GM21528 (cell line): Measurements from ENCODE around the gene AURKAIP1.
A peak's percentile ranks its signal among the peaks of the same experiment; 100 is the strongest.
"Not testable (repeated sequence)": the region's sequence is repeated elsewhere in the genome, so short reads cannot be mapped to it uniquely, and the experiment has no call there.

Source experiments
- ATAC-seq: cut with Tn5 transposase; IDR thresholded peaks from one replicate; pipeline ENCODE4 v1.9.1; 2021; ENCODE audit warnings: mild to moderate bottlenecking, moderate library complexity; ENCODE audit not compliant: unreplicated experiment, low FRiP score

AURKAIP1 gene

GRCh38 chr1:1374929-1375662 is at the start of gene AURKAIP1:
Gene AURKAIP1, minus strand, starts transcription at chr1:1375207. Its CDS starts 451 bp downstream, at chr1:1374756.
- ATAC-seq = peak; percentile 79

GRCh38 chr1:1424707-1425106 is 49.7 kb upstream of the AURKAIP1 start:
- ATAC-seq = no peak

DNA sequence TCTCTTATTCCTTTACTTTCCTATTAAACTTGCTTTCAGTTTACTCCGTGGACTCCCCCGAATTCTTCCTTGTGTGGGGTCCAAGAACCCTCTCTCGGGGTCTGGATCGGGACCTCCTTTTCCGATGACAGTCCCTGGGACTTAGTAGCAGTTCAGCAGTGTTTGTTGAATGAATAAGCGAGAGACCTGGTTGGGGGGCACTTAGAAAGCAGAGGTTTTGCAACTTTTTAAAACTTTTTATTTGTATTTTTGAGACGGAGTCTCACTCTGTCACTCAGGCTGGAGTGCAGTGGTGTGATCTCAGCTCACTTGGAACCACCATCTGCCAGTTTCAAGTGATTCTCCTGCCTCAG is 48.2 kb upstream of the AURKAIP1 start:
- no peak for ATAC-seq

GRCh38 chr1:1422465-1423244 is 47.6 kb upstream of the AURKAIP1 start:
- ATAC-seq = no peak

- ATAC-seq = no peak
Observed at GRCh38 chr1:1421907-1422464, 47.0 kb upstream of the AURKAIP1 start.

DNA sequence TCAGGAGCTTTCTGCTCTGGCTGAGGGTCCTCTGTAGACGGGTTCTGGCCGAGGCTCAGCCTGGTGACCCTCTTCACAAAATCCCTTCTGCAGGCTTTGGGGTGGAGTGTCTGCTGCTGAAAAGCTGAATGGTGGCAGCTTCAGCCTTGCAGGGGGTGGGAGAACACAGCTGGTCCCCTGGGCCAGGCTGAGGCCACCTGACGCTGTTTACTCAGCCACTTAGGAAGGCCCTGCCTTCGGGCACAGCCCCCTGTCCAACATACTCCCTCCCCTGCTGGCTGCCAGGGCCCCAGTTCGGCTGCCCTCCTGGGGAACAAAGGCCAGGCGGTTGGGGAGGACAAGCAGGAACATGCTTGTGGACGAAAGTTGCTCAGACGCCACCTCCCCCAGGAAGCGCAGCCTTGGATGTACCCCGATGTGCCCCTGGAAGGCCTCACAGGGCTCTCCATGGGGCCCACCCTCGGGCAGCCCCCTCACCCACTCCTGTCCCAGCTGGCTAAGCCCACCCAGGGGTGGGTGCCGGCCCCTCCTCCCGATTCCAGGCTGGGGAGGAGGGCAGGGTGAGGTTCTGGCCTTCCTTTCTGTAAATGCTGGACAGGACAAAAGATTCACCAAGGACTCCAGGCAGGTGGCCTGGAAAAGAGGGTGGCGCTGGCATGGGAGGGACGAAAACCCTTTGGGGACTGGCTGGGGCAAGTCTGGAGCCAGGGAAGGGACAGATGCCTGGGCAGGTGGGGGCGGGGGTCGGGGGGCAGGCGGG is 46.3 kb upstream of the AURKAIP1 start, which contains the start of gene ANKRD65:
Gene ANKRD65, minus strand, starts transcription at position 130 of the 760 bp plus-strand sequence. CDS start 271 bp downstream, outside the sequence.
- ATAC-seq = no peak

DNA sequence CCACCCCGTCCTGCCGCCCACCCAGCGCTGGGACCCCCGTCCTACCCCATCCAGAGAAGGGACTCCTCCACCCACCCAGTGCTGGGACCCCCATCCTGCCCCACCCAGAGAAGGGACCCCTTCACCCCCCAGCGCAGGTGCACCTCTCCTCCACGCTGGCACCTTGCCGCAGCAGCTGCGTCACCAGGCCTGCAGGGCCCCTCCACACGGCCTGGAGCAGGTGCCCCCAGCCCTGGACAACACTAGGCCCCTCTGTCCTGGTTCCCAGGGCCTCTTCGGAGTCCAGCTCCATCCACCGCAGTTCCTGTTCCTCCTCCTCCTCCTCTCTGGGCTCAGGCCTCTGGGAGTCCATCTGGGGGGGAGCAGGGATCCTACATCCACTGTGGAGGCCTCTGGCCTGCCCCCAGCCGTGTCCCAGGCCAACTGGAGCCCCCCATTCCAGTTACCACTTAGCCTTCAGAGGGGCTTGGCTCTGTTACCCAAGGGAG is 45.7 kb upstream of the AURKAIP1 start:
- ATAC-seq = no peak

DNA sequence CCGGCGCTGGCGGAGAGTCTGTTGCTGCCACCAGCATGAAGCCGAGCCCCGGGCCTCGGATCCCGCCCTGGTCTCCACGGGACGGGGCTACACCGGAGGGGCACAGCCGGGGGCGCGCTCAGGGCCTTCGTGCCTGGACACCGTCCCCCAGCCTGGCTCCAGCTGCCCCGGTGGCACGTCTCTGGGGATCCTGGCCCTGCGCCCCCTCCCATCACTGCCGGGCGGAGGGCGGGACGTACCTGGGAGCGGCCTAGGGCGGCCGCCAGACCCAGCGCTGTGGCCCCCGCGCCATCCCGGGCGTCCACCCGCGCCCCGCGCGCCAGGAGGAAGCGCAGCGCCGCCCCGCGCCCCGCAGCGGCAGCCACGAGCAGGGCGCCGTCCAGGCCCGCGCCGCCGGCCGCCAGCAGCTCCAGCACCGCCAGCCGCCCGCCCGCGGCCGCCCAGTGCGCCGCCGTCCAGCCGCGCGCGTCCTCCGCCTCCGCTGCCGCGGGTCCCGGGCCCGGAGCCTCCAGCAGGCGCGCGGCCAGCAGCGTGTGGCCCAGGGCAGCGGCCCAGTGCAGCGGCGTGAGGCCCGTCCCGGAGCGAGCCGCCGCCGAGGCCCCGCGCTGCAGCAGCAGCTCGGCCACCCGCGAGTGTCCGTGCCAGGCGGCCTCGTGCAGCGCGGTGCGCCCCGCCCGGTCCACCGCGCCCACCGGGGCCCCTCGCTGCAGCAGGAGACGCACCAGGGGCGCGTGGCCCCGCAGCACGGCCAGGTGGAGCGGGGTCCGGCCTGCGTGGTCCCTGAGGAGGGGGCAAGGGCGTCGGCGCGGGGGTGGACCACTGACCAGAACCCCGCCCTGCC is 45.0 kb upstream of the AURKAIP1 start:
- no peak for ATAC-seq

- ATAC-seq = no peak
Observed at GRCh38 chr1:1419363-1419812, 44.4 kb upstream of the AURKAIP1 start.

GRCh38 chr1:1418464-1419362 is 43.7 kb upstream of the AURKAIP1 start:
- no peak for ATAC-seq

DNA sequence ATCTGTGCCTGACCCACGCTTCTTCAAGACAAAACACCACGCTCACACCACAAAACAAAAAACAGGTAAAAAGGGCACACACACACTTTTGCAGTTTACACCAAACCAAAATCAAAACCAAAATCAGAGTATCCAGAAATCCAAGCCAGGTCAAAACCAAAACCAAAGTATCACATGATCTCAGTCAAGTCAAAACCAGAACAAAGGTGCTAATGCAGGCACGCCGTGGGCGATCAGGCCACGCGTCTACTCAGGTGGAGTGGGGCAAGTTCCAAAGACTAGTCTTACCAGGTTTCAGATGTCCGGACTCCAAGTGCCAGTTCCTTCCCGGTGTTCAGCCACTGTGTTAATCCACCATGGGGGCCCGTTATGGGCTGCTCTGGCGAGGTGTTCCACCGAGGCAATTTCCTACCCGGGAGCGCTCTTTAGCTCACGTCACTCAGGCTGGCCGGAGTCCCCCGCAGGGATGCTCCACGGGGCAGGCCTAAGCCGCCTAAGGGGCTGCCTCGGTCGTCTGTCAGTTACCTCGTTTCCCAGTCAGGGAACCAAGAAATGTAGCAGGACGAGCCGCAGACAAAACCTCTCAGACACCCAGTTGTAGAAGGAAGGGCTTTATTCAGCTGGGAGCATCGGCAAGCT is 42.9 kb upstream of the AURKAIP1 start:
- not testable (repeated sequence) for ATAC-seq

DNA sequence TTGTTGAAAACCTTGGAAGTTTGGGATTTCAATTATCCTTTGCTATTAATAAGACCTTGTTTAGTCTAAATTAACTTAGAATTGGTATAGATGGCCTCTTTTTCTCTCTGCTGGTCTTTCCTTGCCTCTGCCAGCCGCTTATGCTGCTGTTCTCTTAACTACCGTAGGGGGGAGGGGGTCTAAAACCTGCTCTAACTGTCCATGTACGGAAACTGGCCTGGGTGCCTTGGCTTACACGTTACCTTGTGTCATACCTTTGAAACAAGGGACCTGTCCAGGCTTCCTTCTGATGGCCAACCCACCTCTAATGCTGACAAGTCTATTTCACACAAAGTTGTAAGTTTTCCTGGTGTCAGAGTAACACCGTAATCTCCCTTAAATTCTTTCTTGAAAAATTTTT is 42.4 kb upstream of the AURKAIP1 start:
- not testable (repeated sequence) for ATAC-seq

DNA sequence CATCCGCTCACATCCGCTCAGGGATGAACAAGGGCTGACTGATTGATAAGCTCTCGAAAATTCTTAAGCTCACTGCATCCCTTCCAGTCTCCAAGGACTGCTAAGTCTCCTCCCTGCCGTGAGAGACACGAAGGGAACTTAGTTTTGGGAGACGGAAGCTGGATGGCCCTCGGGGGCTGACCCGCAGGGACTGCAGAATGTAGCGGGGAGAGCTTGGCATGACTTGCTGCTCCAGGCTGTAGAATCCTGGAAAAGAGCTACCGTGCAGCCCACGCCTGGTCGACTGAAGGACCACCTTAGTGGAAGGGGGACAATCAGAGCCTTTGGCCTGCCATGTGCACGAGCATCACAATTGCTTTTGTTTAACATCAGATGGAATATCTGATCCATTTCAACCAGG is 40.7 kb upstream of the AURKAIP1 start:
- no peak for ATAC-seq

GRCh38 chr1:1412311-1412902 is 37.4 kb upstream of the AURKAIP1 start:
- ATAC-seq = not testable (repeated sequence)

GRCh38 chr1:1411626-1412025 is 36.6 kb upstream of the AURKAIP1 start:
- no peak for ATAC-seq

- ATAC-seq = not testable (repeated sequence)
Observed at GRCh38 chr1:1410238-1410637, 35.2 kb upstream of the AURKAIP1 start.

DNA sequence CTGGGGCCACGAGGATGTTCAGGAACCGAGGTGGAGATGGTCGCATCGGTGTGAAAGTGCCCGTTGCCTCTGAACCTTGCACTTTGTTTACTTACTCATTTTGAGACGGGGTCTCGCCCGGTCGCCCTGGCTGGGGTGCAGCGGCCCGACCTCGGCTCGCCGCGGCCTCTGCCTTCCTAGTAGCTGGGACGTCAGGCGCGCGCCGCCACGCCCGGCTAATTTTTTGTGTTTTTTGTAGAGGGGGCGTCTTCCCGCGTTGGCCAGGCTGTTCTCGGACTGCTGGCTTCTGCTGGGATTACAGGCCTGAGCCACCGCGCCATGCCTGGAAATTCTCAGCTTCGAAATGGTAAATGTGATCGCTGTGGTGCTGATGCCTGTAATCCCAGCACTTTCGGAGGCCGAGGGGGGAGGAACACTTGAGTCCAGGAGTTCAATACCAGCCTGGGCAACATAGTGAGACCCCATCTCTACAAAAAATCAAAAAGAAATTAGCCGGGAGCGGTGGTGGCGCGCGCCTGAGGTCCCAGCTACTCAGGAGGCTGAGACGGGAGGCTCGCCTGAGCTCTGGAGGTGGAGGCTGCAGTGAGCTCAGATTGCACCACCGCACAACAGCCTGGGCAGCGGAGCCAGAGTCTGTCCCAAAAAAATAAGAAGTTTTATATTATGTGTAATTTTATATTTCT is 32.8 kb upstream of the AURKAIP1 start:
- ATAC-seq = peak; percentile 22
